WTC11 (cell line): ENCODE data around the gene ZNF329.

ENCODE experiments used
- CREM ChIP-seq: sonication (generic); formaldehyde crosslinking; IDR thresholded peaks from 2 replicates; pipeline ENCODE4 v1.8.1; 2022; ENCODE audit warnings: mild to moderate bottlenecking, missing genetic modification reagents, moderate library complexity
- FOXP1 ChIP-seq: sonication (generic); formaldehyde crosslinking; IDR thresholded peaks from 2 replicates; pipeline ENCODE4 v1.8.0; 2022; ENCODE audit warnings: missing genetic modification reagents, mild to moderate bottlenecking, moderate library complexity, borderline replicate concordance
- GABPB1 ChIP-seq: sonication (generic); formaldehyde crosslinking; IDR thresholded peaks from 2 replicates; pipeline ENCODE4 v1.8.1; 2023; ENCODE audit warnings: mild to moderate bottlenecking, missing genetic modification reagents
- NFYB ChIP-seq: sonication (generic); formaldehyde crosslinking; conservative IDR thresholded peaks from 2 replicates; pipeline ENCODE4 v1.8.0; 2022; ENCODE audit warnings: low read depth, missing genetic modification reagents
- TEAD4 ChIP-seq: sonication (generic); formaldehyde crosslinking; IDR thresholded peaks from 2 replicates; pipeline ENCODE4 v1.8.0; 2022; ENCODE audit warnings: mild to moderate bottlenecking, missing genetic modification reagents
- ZNF263 ChIP-seq: sonication (generic); formaldehyde crosslinking; IDR thresholded peaks from 2 replicates; pipeline ENCODE4 v1.8.1; 2022; ENCODE audit warnings: low read depth, mild to moderate bottlenecking, moderate library complexity, missing genetic modification reagents
- ZNF317 ChIP-seq: sonication (generic); formaldehyde crosslinking; IDR thresholded peaks from 2 replicates; pipeline ENCODE4 v1.8.1; 2023; ENCODE audit warnings: low read depth, mild to moderate bottlenecking, moderate library complexity, missing genetic modification reagents, borderline replicate concordance
- TF ChIP-seq, protein P1 (sequence below): fragments of 200-600 bp; IDR thresholded peaks from 2 replicates; pipeline ENCODE4 v1.8.0; 2022; ENCODE audit warnings: antibody characterized with exemption
- TF ChIP-seq, protein P2 (sequence below): sonication (generic); formaldehyde crosslinking; conservative IDR thresholded peaks from 2 replicates; pipeline ENCODE4 v1.8.1; 2022; ENCODE audit warnings: mild to moderate bottlenecking, missing genetic modification reagents
- TF ChIP-seq, protein P3 (sequence below): sonication (generic); formaldehyde crosslinking; IDR thresholded peaks from 2 replicates; pipeline ENCODE4 v1.8.1; 2022; ENCODE audit warnings: low read depth, missing genetic modification reagents, borderline replicate concordance
- TF ChIP-seq, protein P4 (sequence below): sonication (generic); formaldehyde crosslinking; IDR thresholded peaks from 2 replicates; pipeline ENCODE4 v1.8.1; 2023; ENCODE audit warnings: mild to moderate bottlenecking, missing genetic modification reagents
- TF ChIP-seq, protein P5 (sequence below): sonication (generic); formaldehyde crosslinking; IDR thresholded peaks from 2 replicates; pipeline ENCODE4 v1.8.0; 2022; ENCODE audit warnings: mild to moderate bottlenecking, missing genetic modification reagents
- TF ChIP-seq, protein P6 (sequence below): sonication (generic); formaldehyde crosslinking; IDR thresholded peaks from 2 replicates; pipeline ENCODE4 v1.8.1; 2023; ENCODE audit warnings: mild to moderate bottlenecking, missing genetic modification reagents, moderate library complexity

DNA sequence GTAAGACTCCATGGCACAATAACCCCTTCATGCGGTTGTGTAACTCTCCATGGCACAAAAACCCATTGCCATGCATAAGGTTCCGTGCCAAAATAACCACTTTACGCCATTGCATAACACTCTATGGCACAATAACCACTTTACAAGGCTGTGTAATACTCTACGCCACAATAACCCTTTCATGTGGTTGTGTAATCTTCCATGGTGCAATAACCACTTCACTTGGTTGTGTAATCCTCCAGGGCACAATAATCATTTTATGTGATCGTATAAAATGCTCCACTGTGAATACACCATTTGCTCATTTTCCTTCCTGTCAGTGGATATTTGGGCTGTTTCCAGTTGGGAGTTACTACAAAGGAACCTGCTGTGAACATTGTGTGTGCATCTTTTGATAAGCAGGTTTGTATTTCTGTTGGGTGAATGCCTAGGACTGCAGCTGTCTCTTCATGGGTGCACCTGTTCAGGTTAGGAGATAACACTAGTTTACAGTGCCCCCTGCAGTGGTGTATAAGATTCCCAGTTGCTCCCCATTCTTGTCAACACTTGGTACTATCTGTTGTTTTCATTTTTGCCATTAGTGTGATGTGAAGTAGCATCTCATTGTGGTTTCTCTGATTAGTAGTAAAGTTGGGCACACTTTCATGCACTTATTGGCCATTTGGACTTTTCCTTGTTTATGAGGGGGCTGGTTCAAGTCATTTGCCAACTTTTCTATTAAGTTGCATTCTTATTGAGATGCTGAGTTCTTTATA is 31.4 kb downstream of the ZNF329 start:
- TF ChIP-seq ZNF263 (no peak), CREM (CRISPR knock-in tag) (no peak), NFYB (CRISPR knock-in tag) (no peak), ZNF317 (CRISPR knock-in tag) (no peak), TEAD4 (CRISPR knock-in tag) (no peak), GABPB1 (CRISPR knock-in tag) (no peak), FOXP1 (CRISPR knock-in tag) (no peak)
- TF ChIP-seq, protein P1, sequence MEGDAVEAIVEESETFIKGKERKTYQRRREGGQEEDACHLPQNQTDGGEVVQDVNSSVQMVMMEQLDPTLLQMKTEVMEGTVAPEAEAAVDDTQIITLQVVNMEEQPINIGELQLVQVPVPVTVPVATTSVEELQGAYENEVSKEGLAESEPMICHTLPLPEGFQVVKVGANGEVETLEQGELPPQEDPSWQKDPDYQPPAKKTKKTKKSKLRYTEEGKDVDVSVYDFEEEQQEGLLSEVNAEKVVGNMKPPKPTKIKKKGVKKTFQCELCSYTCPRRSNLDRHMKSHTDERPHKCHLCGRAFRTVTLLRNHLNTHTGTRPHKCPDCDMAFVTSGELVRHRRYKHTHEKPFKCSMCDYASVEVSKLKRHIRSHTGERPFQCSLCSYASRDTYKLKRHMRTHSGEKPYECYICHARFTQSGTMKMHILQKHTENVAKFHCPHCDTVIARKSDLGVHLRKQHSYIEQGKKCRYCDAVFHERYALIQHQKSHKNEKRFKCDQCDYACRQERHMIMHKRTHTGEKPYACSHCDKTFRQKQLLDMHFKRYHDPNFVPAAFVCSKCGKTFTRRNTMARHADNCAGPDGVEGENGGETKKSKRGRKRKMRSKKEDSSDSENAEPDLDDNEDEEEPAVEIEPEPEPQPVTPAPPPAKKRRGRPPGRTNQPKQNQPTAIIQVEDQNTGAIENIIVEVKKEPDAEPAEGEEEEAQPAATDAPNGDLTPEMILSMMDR = no peak
- TF ChIP-seq, protein P2, sequence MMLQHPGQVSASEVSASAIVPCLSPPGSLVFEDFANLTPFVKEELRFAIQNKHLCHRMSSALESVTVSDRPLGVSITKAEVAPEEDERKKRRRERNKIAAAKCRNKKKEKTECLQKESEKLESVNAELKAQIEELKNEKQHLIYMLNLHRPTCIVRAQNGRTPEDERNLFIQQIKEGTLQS = no peak
- TF ChIP-seq, protein P3, sequence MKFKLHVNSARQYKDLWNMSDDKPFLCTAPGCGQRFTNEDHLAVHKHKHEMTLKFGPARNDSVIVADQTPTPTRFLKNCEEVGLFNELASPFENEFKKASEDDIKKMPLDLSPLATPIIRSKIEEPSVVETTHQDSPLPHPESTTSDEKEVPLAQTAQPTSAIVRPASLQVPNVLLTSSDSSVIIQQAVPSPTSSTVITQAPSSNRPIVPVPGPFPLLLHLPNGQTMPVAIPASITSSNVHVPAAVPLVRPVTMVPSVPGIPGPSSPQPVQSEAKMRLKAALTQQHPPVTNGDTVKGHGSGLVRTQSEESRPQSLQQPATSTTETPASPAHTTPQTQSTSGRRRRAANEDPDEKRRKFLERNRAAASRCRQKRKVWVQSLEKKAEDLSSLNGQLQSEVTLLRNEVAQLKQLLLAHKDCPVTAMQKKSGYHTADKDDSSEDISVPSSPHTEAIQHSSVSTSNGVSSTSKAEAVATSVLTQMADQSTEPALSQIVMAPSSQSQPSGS (CRISPR knock-in tag) = no peak
- TF ChIP-seq, protein P4, sequence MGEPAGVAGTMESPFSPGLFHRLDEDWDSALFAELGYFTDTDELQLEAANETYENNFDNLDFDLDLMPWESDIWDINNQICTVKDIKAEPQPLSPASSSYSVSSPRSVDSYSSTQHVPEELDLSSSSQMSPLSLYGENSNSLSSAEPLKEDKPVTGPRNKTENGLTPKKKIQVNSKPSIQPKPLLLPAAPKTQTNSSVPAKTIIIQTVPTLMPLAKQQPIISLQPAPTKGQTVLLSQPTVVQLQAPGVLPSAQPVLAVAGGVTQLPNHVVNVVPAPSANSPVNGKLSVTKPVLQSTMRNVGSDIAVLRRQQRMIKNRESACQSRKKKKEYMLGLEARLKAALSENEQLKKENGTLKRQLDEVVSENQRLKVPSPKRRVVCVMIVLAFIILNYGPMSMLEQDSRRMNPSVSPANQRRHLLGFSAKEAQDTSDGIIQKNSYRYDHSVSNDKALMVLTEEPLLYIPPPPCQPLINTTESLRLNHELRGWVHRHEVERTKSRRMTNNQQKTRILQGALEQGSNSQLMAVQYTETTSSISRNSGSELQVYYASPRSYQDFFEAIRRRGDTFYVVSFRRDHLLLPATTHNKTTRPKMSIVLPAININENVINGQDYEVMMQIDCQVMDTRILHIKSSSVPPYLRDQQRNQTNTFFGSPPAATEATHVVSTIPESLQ (CRISPR knock-in tag) = no peak
- TF ChIP-seq, protein P5, sequence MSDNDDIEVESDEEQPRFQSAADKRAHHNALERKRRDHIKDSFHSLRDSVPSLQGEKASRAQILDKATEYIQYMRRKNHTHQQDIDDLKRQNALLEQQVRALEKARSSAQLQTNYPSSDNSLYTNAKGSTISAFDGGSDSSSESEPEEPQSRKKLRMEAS (CRISPR knock-in tag) = no peak
- TF ChIP-seq, protein P6, sequence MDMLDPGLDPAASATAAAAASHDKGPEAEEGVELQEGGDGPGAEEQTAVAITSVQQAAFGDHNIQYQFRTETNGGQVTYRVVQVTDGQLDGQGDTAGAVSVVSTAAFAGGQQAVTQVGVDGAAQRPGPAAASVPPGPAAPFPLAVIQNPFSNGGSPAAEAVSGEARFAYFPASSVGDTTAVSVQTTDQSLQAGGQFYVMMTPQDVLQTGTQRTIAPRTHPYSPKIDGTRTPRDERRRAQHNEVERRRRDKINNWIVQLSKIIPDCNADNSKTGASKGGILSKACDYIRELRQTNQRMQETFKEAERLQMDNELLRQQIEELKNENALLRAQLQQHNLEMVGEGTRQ = no peak
